Measurements from ENCODE around the gene ECE2.

ECE2 gene

GRCh38 chr3:184272269-184272668, 3.6 kb upstream of the ECE2 start:
- Histone ChIP-seq H3K27ac (ENCODE audit: extremely low read depth, low read depth, low read length) (no peak overlapping the region), H3K9me3 (ENCODE audit: control insufficient read depth, insufficient read depth, low read depth, low read length) (no peaks in the 10 kb centered on the region), H3K4me1 (ENCODE audit: control insufficient read depth, insufficient read depth, low read length) (no peaks in the 10 kb centered on the region), H3K36me3 (ENCODE audit: control insufficient read depth in 2 of 2, insufficient read depth in 1 of 2, low read length in 2 of 2) (no peaks in the 10 kb centered on the region), H3K4me3 (ENCODE audit: low read depth, low read length) (no peak overlapping the region)
- TF ChIP-seq ZNF112 (tag by site-specific recombination; IDR thresholded peaks at IDR 0.05) (no peak), ZNF133 (tag by site-specific recombination; IDR thresholded peaks at IDR 0.05) (peak; percentile 62)
- ChIA-PET CTCF (interaction anchor here (0.6 to 1.8 kb wide), 3 partner anchors 17 to 47 kb away, joined by 3 to 7 read pairs (median 3); no protein-coding TSS in a partner anchor), POLR2A (no interaction called here)

- Histone ChIP-seq H3K9me3 (ENCODE audit: control insufficient read depth, insufficient read depth, low read depth, low read length) (no peaks in the 10 kb centered on the region), H3K27ac (ENCODE audit: extremely low read depth, low read depth, low read length) (no peak overlapping the region), H3K4me1 (ENCODE audit: control insufficient read depth, insufficient read depth, low read length) (no peaks in the 10 kb centered on the region), H3K36me3 (ENCODE audit: control insufficient read depth in 2 of 2, insufficient read depth in 1 of 2, low read length in 2 of 2) (no peaks in the 10 kb centered on the region), H3K4me3 (ENCODE audit: low read depth, low read length) (no peak overlapping the region)
- TF ChIP-seq ZNF654 (tag by site-specific recombination; IDR thresholded peaks at IDR 0.05; ENCODE audit: low read depth): no peak
- no peak for TF ChIP-seq GLI2 (tag by site-specific recombination; IDR thresholded peaks at IDR 0.05; ENCODE audit: borderline replicate concordance, low read depth)
- TF ChIP-seq MEIS1 (CRISPR knock-in tag; IDR thresholded peaks at IDR 0.05; ENCODE audit: borderline replicate concordance): no peak
- no peak for TF ChIP-seq ZNF561 (tag by site-specific recombination; IDR thresholded peaks at IDR 0.05; ENCODE audit: borderline replicate concordance)
- no peak for TF ChIP-seq ZNF513 (tag by site-specific recombination; IDR thresholded peaks at IDR 0.05)
- no peak for TF ChIP-seq SP7 (tag by site-specific recombination; IDR thresholded peaks at IDR 0.05)
- TF ChIP-seq ZNF223 (tag by site-specific recombination; IDR thresholded peaks at IDR 0.05): no peak
- no peak for TF ChIP-seq ZNF701 (tag by site-specific recombination; IDR thresholded peaks at IDR 0.05)
- no peak for TF ChIP-seq ZNF560 (tag by site-specific recombination; IDR thresholded peaks at IDR 0.05; ENCODE audit: borderline replicate concordance)
- POLR2A ChIA-PET: no interaction called here
- CTCF ChIA-PET: no interaction called here
Measured at GRCh38 chr3:184275381-184275701, 481 bp upstream of the ECE2 start.

GRCh38 chr3:184277366-184277765, 1.5 kb downstream of the ECE2 start:
- TF ChIP-seq, protein P1, sequence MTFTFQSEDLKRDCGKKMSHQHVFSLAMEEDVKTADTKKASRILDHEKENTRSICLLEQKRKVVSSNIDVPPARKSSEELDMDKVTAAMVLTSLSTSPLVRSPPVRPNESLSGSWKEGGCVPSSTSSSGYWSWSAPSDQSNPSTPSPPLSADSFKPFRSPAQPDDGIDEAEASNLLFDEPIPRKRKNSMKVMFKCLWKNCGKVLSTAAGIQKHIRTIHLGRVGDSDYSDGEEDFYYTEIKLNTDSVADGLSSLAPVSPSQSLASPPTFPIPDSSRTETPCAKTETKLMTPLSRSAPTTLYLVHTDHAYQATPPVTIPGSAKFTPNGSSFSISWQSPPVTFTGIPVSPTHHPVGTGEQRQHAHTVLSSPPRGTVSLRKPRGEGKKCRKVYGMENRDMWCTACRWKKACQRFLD (tag by site-specific recombination; IDR thresholded peaks at IDR 0.05): no peak
- TF ChIP-seq ZNF488 (tag by site-specific recombination; IDR thresholded peaks at IDR 0.05) (no peak), ZNF311 (tag by site-specific recombination; IDR thresholded peaks at IDR 0.05; ENCODE audit: borderline replicate concordance) (no peak), ZBTB8A (tag by site-specific recombination; IDR thresholded peaks at IDR 0.05) (no peak), ZBTB17 (tag by site-specific recombination; IDR thresholded peaks at IDR 0.05) (no peak), ZNF214 (tag by site-specific recombination; IDR thresholded peaks at IDR 0.05; ENCODE audit: borderline replicate concordance) (no peak), ZBTB6 (tag by site-specific recombination; IDR thresholded peaks at IDR 0.05) (no peak), ZNF555 (tag by site-specific recombination; conservative IDR thresholded peaks at IDR 0.05) (no peak)
- H3K9me3 ChIP-seq (ENCODE audit: control insufficient read depth, insufficient read depth, low read depth, low read length): no peaks in the 10 kb centered on the region
- POLR2A ChIA-PET: no interaction called here
- H3K4me1 ChIP-seq (ENCODE audit: control insufficient read depth, insufficient read depth, low read length): no peaks in the 10 kb centered on the region
- H3K36me3 ChIP-seq (ENCODE audit: control insufficient read depth in 2 of 2, insufficient read depth in 1 of 2, low read length in 2 of 2): no peaks in the 10 kb centered on the region
- H3K27ac ChIP-seq (ENCODE audit: extremely low read depth, low read depth, low read length): no peak overlapping the region
- no peak overlapping the region for H3K4me3 ChIP-seq (ENCODE audit: low read depth, low read length)
- CTCF ChIA-PET: no interaction called here

Measured in HEK293 (cell line).